Body of pancreas (tissue), 4 donors: ENCODE results near the gene JOSD2.

Source experiments
- POLR2A ChIP-seq, 3 donors: fragments of 450-650 bp; IDR thresholded peaks; one replicate each; pipeline ENCODE4 v1.6.1; 2016; ENCODE audit warnings: antibody characterized with exemption in 3 of 3, mild to moderate bottlenecking in 2 of 3
- TF ChIP-seq, protein P1 (sequence below), 7 experiments: fragments of 450-650 bp in 4 of 7; fragments of 200-600 bp in 3 of 7; sonication (generic) in 3 of 7; IDR thresholded peaks; one replicate each; pipeline ENCODE4 v1.5.1; 2016 to 2019; ENCODE audit warnings: antibody characterized with exemption in 7 of 7

DNA sequence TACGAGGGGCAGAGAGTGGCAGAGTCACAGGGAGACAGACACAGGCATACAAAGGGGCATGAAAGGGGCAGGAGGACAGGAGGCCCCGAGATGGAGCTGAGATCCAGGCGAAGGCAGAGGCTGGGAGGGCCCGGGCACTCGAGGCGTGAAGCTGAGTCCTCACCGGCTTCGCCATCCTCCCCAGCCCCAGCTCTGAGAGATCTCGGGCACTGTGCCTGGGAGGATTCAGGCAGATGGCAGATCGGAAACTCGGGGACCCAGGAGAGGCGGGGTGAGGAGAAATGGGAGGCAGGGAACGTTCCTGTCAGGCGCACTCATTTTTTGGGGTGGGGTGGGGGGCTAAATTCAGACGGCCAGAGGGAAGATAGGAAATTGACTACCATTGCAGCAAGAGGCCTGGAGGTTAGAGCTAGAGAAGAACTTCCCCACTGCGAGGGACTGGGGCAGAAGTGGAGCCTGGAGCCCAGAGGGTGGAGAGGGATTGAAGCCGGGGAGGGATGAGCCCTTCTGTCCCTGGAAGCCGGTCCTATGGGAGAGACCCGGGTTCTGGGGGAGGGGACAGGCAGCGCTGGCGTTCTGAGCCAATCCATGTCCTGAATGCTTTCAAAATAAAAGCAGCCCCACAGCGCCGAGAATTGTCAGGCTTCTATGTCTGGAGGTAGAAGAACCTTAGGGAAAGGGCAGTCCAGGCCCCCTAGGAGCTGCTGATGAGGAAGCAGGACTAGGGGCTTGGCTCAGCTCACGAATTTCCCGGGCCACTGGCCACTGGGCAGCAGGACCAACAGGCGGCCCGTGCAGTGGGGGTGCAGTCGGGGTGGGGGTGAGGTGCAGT, 44.7 kb upstream of the JOSD2 start:
- TF ChIP-seq, protein P1, sequence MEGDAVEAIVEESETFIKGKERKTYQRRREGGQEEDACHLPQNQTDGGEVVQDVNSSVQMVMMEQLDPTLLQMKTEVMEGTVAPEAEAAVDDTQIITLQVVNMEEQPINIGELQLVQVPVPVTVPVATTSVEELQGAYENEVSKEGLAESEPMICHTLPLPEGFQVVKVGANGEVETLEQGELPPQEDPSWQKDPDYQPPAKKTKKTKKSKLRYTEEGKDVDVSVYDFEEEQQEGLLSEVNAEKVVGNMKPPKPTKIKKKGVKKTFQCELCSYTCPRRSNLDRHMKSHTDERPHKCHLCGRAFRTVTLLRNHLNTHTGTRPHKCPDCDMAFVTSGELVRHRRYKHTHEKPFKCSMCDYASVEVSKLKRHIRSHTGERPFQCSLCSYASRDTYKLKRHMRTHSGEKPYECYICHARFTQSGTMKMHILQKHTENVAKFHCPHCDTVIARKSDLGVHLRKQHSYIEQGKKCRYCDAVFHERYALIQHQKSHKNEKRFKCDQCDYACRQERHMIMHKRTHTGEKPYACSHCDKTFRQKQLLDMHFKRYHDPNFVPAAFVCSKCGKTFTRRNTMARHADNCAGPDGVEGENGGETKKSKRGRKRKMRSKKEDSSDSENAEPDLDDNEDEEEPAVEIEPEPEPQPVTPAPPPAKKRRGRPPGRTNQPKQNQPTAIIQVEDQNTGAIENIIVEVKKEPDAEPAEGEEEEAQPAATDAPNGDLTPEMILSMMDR (IDR thresholded peaks at IDR 0.05), result no peak
- no peak for TF ChIP-seq POLR2A (IDR thresholded peaks at IDR 0.05)
